ENCODE results near the gene SLC37A3.
"Not testable (repeated sequence)": the region's sequence is repeated elsewhere in the genome, so short reads cannot be mapped to it uniquely, and the experiment has no call there.

Gene SLC37A3

DNA sequence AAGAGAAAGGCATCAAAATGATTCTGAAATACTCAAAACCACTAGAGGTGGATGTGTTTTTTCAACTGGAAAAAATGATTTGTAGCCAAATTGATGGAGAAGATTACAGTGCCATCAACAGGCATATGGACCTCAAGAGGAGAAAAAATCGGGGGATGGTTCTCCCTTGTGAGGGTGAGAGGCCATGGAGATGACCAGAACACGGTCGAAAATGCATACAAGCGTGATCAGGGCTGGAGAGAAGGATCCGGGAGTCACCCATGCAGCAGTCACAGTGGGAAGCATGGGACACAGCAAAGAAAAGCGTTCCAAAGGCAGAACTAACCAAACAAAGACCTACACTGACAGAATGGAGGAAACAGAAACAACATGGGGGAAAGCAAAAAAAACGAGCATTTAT lies 80.3 kb downstream of the SLC37A3 start:
- TF ChIP-seq CTCF (IDR thresholded peaks at IDR 0.05) (no peak), ZFX (IDR thresholded peaks at IDR 0.05; ENCODE audit: borderline replicate concordance) (no peak)

GRCh38 chr7:140317597-140317996 lies 80.7 kb downstream of the SLC37A3 start:
- TF ChIP-seq ZFX (IDR thresholded peaks at IDR 0.05; ENCODE audit: borderline replicate concordance) (no peak), CTCF (IDR thresholded peaks at IDR 0.05) (no peak)
- no peak overlapping the region for H3K27ac ChIP-seq

More for the DNA sequence above, 80.3 kb downstream of the SLC37A3 start:
- no peak overlapping the region for H3K27ac ChIP-seq

DNA sequence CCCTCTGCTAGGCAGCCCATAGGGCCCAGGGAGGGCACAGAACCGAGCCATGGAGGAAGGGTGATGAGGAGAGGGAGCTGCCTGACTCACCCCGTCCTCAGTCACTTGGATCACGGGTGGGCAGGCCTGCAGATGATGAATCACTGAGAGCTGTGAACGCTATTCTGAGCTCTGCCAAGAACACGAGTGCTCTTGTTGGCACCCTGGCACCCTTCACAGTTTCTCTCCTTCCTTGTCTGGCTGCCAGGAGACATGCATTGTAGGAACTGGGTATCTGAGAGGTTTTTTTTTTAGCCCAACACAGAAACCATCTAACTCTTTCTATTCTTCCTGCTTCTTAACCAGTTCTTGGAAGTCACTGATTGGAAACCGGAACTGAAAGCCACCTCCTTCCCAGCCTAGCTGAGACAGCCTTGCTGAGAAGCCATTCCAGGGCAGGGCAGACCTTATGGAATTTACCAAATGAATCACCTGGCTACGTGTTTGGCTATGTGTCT lies 82.1 kb downstream of the SLC37A3 start:
- no peak overlapping the region for H3K27ac ChIP-seq
- TF ChIP-seq CTCF (IDR thresholded peaks at IDR 0.05) (no peak), ZFX (IDR thresholded peaks at IDR 0.05; ENCODE audit: borderline replicate concordance) (no peak)

DNA sequence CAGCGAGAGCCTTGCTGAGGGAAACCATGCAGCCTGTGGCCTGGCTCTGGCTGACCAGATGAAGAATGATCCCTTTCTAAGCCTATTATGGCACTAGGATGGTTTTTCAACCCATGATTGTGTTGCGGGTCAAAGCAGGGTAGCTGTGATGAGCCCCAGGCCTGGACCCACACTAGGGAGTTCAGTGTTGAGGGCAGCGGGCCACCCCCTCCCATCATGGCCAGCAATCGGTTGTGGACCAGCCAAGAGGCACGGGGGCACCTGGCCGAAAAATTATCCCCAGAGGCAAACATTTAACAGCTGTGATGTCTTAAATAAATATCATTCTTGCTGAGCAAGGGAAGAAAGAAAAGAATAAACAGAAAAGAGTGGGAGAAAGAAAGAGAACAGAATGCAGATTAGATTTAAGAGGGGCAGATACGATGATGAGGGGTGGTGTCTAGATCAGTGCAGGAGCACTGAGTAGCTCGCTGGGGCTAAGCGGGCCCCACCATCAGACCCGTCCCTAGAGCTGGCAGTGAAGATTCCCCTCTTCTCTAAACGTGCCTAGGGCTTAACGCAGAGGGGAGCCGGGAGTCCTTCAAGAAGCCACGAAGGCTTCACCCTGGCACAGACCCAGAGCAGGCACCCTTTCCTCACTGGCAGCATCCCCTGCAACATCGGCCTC lies 82.7 kb downstream of the SLC37A3 start:
- no peak overlapping the region for H3K27ac ChIP-seq
- no peak for TF ChIP-seq ZFX (IDR thresholded peaks at IDR 0.05; ENCODE audit: borderline replicate concordance)

GRCh38 chr7:140314573-140315480 lies 83.5 kb downstream of the SLC37A3 start:
- no peak overlapping the region for H3K27ac ChIP-seq
- no peak for TF ChIP-seq ZFX (IDR thresholded peaks at IDR 0.05; ENCODE audit: borderline replicate concordance)
- no peak for TF ChIP-seq CTCF (IDR thresholded peaks at IDR 0.05)

DNA sequence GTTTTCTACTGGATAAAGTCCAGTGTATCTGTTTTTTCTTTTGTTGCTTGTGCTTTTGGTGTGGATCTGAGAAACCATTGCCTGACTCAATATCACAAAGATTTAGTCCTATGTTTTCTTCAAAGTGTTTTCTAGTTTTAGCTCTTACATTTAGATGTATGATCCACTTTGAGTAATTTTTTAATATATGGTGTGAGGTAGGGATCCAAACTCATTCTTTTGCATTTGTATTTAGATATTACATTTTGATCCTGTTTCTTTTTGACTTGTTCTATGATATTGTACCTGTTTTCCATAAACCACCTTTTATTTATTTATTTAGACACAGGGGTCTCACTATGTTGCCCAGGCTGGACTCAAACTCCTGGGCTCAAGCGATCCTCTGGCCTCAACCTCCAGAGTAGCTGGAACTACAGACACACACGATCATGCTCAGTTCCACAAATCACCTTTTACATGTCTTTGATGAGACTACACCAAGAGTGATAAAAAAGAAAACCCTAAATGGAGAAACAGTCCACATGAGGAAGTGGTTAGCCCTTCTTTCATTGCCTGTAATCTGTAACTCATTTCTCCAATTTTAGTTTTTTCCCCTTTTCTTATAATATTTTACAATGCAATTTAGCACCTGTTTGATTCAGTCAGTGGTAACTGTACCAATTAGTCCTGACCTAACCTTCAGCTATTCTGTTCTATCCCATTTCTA lies 86.0 kb downstream of the SLC37A3 start:
- no peak overlapping the region for H3K27ac ChIP-seq
- TF ChIP-seq CTCF (IDR thresholded peaks at IDR 0.05), result no peak
- no peak for TF ChIP-seq ZFX (IDR thresholded peaks at IDR 0.05; ENCODE audit: borderline replicate concordance)

- H3K27ac ChIP-seq, result not testable (repeated sequence)
Measured at GRCh38 chr7:140311128-140311527, 87.2 kb downstream of the SLC37A3 start.

All from 22Rv1 (cell line).